ENCODE results near the gene SYNPR. TPM values are rescaled to one million over a fixed set of nuclear protein-coding genes. Genes with fewer than 3 reads are reported as not detected.

Gene SYNPR
- total and polyA plus RNA-seq, 2 donors, result 0.09 to 0.18 TPM

DNA sequence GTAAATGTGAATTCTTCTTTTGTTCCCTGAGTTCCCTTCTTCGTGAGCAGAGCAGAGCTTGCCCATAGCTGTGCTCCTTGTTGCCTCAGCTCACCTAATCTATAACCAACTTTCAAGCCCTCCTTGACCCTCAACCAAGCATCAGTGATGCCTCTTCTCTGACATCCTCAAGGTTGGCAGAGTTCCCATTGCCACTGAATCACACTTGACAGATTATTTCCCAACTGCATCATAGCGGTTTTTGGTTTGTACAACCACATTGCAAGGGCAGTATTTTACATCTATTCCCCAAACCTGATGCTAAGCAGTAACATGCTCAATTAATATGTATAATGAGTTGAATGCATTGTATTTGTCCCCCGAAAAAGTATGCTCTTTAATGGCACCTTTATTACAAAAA is 241.3 kb downstream of the SYNPR start:
- Histone ChIP-seq H3K4me3 (ENCODE audit: low read length in 2 of 2) (no peak overlapping the region), H3K36me3 (ENCODE audit: control insufficient read depth in 2 of 2, insufficient read depth in 2 of 2, low read length in 1 of 2) (no peaks in the 10 kb centered on the region), H3K9me3 (ENCODE audit: control insufficient read depth in 2 of 2, insufficient read depth in 1 of 2, low read length in 1 of 2) (no peaks in the 10 kb centered on the region), H3K27me3 (ENCODE audit: control insufficient read depth in 2 of 2, insufficient read depth in 1 of 2, low read length in 1 of 2) (no peaks in the 10 kb centered on the region), H3K4me1 (ENCODE audit: control insufficient read depth in 2 of 2, insufficient read depth in 2 of 2, low read length in 2 of 2) (no peaks in the 10 kb centered on the region), H3K27ac (ENCODE audit: low read depth in 1 of 2, low read length in 1 of 2) (no peak overlapping the region)
- WGBS, result 86% methylated on average over 3 of the region's 3 CpGs
- DNase-seq (ENCODE audit: low read depth in 6 of 9, low spot score in 9 of 9), result no peak

DNA sequence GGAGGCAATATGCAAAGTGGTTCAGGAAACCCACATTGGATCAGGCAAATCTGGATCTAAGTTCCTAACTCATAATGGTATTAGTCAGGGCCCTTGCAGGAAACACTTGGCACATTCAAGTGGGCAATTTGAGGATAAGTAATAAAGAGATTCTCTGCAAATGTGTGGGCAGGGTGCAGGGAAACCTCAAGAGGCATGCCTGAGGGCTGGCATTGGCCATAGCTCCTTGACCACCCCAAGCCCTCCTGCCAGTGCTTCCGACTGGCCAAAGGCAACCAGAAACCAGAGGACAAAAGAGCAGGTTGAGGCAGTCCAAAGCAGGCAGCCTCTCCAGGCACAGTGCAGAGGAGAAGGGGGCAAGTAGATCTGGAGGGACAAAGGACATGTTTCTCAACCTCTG is 243.5 kb downstream of the SYNPR start:
- DNase-seq (ENCODE audit: low read depth in 6 of 9, low spot score in 9 of 9), result no peak
- WGBS, result 80% methylated on average over 1 of the region's 1 CpG

DNA sequence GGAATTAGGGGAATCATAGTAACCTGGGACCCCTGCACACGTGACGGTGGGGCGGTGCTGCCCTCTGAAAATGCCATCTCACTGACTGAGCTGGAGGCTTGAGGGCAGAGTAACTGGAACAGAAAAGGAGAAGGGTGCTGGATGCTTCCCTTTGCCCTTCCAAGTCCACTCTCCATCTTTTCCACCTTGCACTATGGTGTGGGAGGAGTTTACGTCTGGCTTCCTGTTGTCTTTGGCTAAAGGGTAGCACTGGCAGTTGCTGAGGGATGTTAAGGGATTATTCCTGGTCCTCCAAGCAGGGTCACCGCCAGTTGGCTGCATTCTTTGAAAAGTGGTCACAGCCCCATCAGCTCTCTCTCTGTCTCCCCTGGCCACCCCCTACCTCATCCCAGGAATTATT is 245.0 kb downstream of the SYNPR start:
- H3K27me3 ChIP-seq (ENCODE audit: control insufficient read depth in 2 of 2, insufficient read depth in 1 of 2, low read length in 1 of 2), result no peaks in the 10 kb centered on the region
- no peak overlapping the region for H3K27ac ChIP-seq (ENCODE audit: low read depth in 1 of 2, low read length in 1 of 2)
- H3K36me3 ChIP-seq (ENCODE audit: control insufficient read depth in 2 of 2, insufficient read depth in 2 of 2, low read length in 1 of 2), result no peaks in the 10 kb centered on the region
- no peaks in the 10 kb centered on the region for H3K4me1 ChIP-seq (ENCODE audit: control insufficient read depth in 2 of 2, insufficient read depth in 2 of 2, low read length in 2 of 2)
- WGBS, result 68% methylated on average over 5 of the region's 5 CpGs
- H3K4me3 ChIP-seq (ENCODE audit: low read length in 2 of 2), result no peak overlapping the region
- H3K9me3 ChIP-seq (ENCODE audit: control insufficient read depth in 2 of 2, insufficient read depth in 1 of 2, low read length in 1 of 2), result no peaks in the 10 kb centered on the region
- no peak for DNase-seq (ENCODE audit: low read depth in 6 of 9, low spot score in 9 of 9)

More for the DNA sequence above, 243.5 kb downstream of the SYNPR start:
- H3K9me3 ChIP-seq (ENCODE audit: control insufficient read depth in 2 of 2, insufficient read depth in 1 of 2, low read length in 1 of 2), result no peaks in the 10 kb centered on the region
- H3K4me3 ChIP-seq (ENCODE audit: low read length in 2 of 2), result no peak overlapping the region
- no peaks in the 10 kb centered on the region for H3K27me3 ChIP-seq (ENCODE audit: control insufficient read depth in 2 of 2, insufficient read depth in 1 of 2, low read length in 1 of 2)
- H3K27ac ChIP-seq (ENCODE audit: low read depth in 1 of 2, low read length in 1 of 2), result no peak overlapping the region
- H3K36me3 ChIP-seq (ENCODE audit: control insufficient read depth in 2 of 2, insufficient read depth in 2 of 2, low read length in 1 of 2), result no peaks in the 10 kb centered on the region
- H3K4me1 ChIP-seq (ENCODE audit: control insufficient read depth in 2 of 2, insufficient read depth in 2 of 2, low read length in 2 of 2), result no peaks in the 10 kb centered on the region

DNA sequence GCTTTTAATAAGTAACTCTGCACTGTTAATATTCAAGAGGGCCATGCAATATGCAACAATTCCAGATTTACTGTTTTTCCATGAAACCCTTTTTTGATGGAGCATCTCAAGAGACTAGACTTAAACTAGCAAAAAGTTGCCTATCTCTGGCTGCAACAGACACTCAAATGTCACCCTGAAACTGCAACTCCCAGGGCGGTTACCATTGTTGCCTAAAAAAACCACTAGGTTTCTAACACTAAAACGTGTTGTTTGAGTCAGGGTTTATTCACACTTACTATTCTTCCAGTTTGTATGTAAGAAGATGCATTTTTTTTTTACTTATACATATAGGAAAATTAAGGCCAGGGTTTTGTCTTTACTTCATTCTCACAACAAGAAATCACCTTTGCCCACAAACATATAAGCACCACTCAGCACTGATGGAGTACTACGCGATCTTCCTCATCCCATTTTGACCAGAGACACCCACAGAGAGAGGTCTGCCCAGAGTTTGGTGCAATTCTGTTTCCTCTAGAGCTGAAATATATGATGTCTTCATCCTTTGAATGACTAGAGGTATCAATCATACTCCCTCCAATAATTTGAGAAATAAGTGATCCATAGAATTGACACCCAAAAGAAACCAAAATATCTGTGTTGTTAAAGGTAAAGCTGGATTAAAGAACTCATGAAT is 250.4 kb downstream of the SYNPR start:
- H3K9me3 ChIP-seq (ENCODE audit: control insufficient read depth in 2 of 2, insufficient read depth in 1 of 2, low read length in 1 of 2), result no peaks in the 10 kb centered on the region
- WGBS, result 85% methylated on average over 4 of the region's 4 CpGs

DNA sequence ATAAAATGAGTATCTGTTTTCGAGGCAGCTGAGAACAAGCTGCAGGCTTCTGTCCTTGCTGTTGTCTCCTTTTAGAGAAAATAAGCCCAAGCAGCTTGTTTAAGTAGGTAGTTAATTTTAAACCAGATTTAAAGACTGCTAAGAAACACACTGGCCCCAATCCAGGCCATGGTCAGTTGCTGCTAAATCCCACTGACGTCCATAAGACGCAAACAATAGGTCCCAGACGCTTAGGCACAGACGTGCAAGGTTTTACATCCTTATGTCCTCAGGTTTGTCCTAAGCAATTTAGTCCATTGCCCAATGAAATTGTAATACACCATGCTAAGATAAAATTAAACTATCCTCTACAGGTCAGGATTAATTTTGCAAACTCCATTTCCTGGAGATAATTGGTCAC is 254.4 kb downstream of the SYNPR start:
- 87% methylated on average over 5 of the region's 5 CpGs for WGBS

More for the DNA sequence above, 250.4 kb downstream of the SYNPR start:
- no peak for DNase-seq (ENCODE audit: low read depth in 6 of 9, low spot score in 9 of 9)
- Histone ChIP-seq H3K27me3 (ENCODE audit: control insufficient read depth in 2 of 2, insufficient read depth in 1 of 2, low read length in 1 of 2) (no peaks in the 10 kb centered on the region), H3K27ac (ENCODE audit: low read depth in 1 of 2, low read length in 1 of 2) (no peak overlapping the region), H3K4me3 (ENCODE audit: low read length in 2 of 2) (no peak overlapping the region), H3K36me3 (ENCODE audit: control insufficient read depth in 2 of 2, insufficient read depth in 2 of 2, low read length in 1 of 2) (no peaks in the 10 kb centered on the region), H3K4me1 (ENCODE audit: control insufficient read depth in 2 of 2, insufficient read depth in 2 of 2, low read length in 2 of 2) (no peaks in the 10 kb centered on the region)

DNA sequence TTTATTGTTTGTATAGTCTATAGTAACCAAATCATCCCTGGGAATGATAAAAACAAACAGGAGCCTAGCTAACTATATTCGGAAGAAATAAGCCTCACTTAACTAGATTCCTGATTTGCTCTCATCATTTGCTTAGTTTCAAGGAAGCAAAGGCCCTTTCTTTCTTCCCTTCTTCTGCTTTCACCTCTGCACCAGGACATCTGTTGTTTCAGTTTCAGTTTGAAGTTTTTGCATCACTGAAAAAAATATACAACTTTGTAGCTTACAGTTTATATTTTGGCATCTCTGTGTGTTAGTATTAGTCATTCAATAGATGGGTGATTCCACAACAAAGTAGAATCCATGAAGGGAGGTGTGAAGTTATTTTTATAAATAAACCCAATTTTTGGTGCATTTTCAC is 260.8 kb downstream of the SYNPR start:
- H3K4me3 ChIP-seq (ENCODE audit: low read length in 2 of 2), result no peak overlapping the region
- no peak overlapping the region for H3K27ac ChIP-seq (ENCODE audit: low read depth in 1 of 2, low read length in 1 of 2)
- WGBS, result 95% methylated on average over 1 of the region's 1 CpG
- no peaks in the 10 kb centered on the region for H3K9me3 ChIP-seq (ENCODE audit: control insufficient read depth in 2 of 2, insufficient read depth in 1 of 2, low read length in 1 of 2)
- no peaks in the 10 kb centered on the region for H3K4me1 ChIP-seq (ENCODE audit: control insufficient read depth in 2 of 2, insufficient read depth in 2 of 2, low read length in 2 of 2)
- no peaks in the 10 kb centered on the region for H3K36me3 ChIP-seq (ENCODE audit: control insufficient read depth in 2 of 2, insufficient read depth in 2 of 2, low read length in 1 of 2)
- no peak for DNase-seq (ENCODE audit: low read depth in 6 of 9, low spot score in 9 of 9)
- H3K27me3 ChIP-seq (ENCODE audit: control insufficient read depth in 2 of 2, insufficient read depth in 1 of 2, low read length in 1 of 2), result no peaks in the 10 kb centered on the region

More for the DNA sequence above, 254.4 kb downstream of the SYNPR start:
- no peak for DNase-seq (ENCODE audit: low read depth in 6 of 9, low spot score in 9 of 9)
- no peak overlapping the region for H3K4me3 ChIP-seq (ENCODE audit: low read length in 2 of 2)
- H3K27ac ChIP-seq (ENCODE audit: low read depth in 1 of 2, low read length in 1 of 2), result no peak overlapping the region
- no peaks in the 10 kb centered on the region for H3K4me1 ChIP-seq (ENCODE audit: control insufficient read depth in 2 of 2, insufficient read depth in 2 of 2, low read length in 2 of 2)
- H3K27me3 ChIP-seq (ENCODE audit: control insufficient read depth in 2 of 2, insufficient read depth in 1 of 2, low read length in 1 of 2), result no peaks in the 10 kb centered on the region
- no peaks in the 10 kb centered on the region for H3K36me3 ChIP-seq (ENCODE audit: control insufficient read depth in 2 of 2, insufficient read depth in 2 of 2, low read length in 1 of 2)
- no peaks in the 10 kb centered on the region for H3K9me3 ChIP-seq (ENCODE audit: control insufficient read depth in 2 of 2, insufficient read depth in 1 of 2, low read length in 1 of 2)

DNA sequence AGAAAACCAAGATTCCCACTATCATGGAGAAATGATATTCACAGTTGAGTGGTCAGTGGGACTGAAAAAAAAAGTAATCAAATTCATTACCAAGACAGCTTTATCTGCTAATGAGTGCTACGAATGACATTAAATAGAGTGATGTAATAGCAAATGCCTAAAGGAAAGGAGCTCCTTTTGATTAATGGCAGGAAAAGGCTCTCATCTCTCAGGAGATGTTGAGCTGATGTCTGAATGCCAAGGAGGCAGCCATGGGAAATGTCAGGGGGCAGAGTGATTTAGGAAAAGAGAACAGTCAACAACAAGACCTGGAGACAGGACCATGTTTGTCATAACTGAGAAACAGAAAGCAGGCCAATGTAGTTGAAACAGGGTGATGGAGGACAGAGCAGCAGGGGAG is 277.7 kb downstream of the SYNPR start:
- Histone ChIP-seq H3K27ac (ENCODE audit: low read depth in 1 of 2, low read length in 1 of 2) (no peak overlapping the region), H3K36me3 (ENCODE audit: control insufficient read depth in 2 of 2, insufficient read depth in 2 of 2, low read length in 1 of 2) (no peaks in the 10 kb centered on the region), H3K9me3 (ENCODE audit: control insufficient read depth in 2 of 2, insufficient read depth in 1 of 2, low read length in 1 of 2) (no peaks in the 10 kb centered on the region), H3K27me3 (ENCODE audit: control insufficient read depth in 2 of 2, insufficient read depth in 1 of 2, low read length in 1 of 2) (no peaks in the 10 kb centered on the region), H3K4me3 (ENCODE audit: low read length in 2 of 2) (no peak overlapping the region), H3K4me1 (ENCODE audit: control insufficient read depth in 2 of 2, insufficient read depth in 2 of 2, low read length in 2 of 2) (no peaks in the 10 kb centered on the region)
- DNase-seq (ENCODE audit: low read depth in 6 of 9, low spot score in 9 of 9), result no peak
- 93% methylated on average over 1 of the region's 1 CpG for WGBS

DNA sequence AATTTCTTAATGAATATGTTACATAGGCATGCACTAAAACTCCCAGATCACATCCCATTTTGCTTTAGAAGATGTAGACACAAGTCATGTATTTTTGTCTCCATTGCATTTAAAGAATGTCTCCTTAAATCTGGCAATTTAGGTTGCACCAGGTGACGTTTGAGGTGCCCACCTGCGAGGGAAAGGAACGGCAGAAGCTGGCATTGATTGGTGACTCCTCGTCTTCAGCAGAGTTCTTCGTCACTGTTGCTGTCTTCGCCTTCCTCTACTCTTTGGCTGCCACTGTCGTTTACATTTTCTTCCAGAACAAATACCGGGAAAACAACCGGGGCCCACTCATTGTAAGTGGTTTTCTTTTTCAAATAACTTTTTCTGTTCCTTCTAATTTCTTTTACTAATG is 278.3 kb downstream of the SYNPR start:
- Histone ChIP-seq H3K9me3 (ENCODE audit: control insufficient read depth in 2 of 2, insufficient read depth in 1 of 2, low read length in 1 of 2) (no peaks in the 10 kb centered on the region), H3K4me1 (ENCODE audit: control insufficient read depth in 2 of 2, insufficient read depth in 2 of 2, low read length in 2 of 2) (no peaks in the 10 kb centered on the region), H3K4me3 (ENCODE audit: low read length in 2 of 2) (no peak overlapping the region), H3K27ac (ENCODE audit: low read depth in 1 of 2, low read length in 1 of 2) (no peak overlapping the region), H3K27me3 (ENCODE audit: control insufficient read depth in 2 of 2, insufficient read depth in 1 of 2, low read length in 1 of 2) (no peaks in the 10 kb centered on the region), H3K36me3 (ENCODE audit: control insufficient read depth in 2 of 2, insufficient read depth in 2 of 2, low read length in 1 of 2) (no peaks in the 10 kb centered on the region)
- DNase-seq (ENCODE audit: low read depth in 6 of 9, low spot score in 9 of 9), result no peak
- 82% methylated on average over 9 of the region's 9 CpGs for whole genome bisulfite sequencing

DNA sequence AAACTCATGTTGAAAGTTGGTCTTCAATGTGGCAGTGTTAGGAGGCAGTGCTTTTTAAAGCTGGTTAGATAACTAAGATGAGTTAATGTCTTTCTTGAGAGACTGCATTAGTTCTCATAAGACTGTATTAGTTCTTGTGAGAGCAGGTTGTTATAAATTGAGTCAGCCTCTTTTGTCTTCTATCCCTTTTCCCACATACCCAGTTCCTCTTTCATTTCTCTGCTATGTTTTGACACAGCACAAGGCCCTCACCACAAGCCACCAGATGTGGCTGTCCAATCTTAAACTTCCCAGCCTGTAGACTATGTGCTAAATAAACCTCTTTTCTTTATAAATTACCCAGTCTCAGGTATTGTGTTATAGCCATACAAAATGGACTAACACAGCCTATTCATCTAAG is 279.8 kb downstream of the SYNPR start:
- Histone ChIP-seq H3K9me3 (ENCODE audit: control insufficient read depth in 2 of 2, insufficient read depth in 1 of 2, low read length in 1 of 2) (no peaks in the 10 kb centered on the region), H3K4me1 (ENCODE audit: control insufficient read depth in 2 of 2, insufficient read depth in 2 of 2, low read length in 2 of 2) (no peaks in the 10 kb centered on the region), H3K4me3 (ENCODE audit: low read length in 2 of 2) (no peak overlapping the region), H3K27ac (ENCODE audit: low read depth in 1 of 2, low read length in 1 of 2) (no peak overlapping the region), H3K36me3 (ENCODE audit: control insufficient read depth in 2 of 2, insufficient read depth in 2 of 2, low read length in 1 of 2) (no peaks in the 10 kb centered on the region), H3K27me3 (ENCODE audit: control insufficient read depth in 2 of 2, insufficient read depth in 1 of 2, low read length in 1 of 2) (no peaks in the 10 kb centered on the region)
- DNase-seq (ENCODE audit: low read depth in 6 of 9, low spot score in 9 of 9), result no peak

Measured in thymus (tissue), 11 donors.